ENCODE data around the gene KNDC1.
"Not testable (repeated sequence)": the region's sequence is repeated elsewhere in the genome, so short reads cannot be mapped to it uniquely, and the experiment has no call there.

The KNDC1 gene

DNA sequence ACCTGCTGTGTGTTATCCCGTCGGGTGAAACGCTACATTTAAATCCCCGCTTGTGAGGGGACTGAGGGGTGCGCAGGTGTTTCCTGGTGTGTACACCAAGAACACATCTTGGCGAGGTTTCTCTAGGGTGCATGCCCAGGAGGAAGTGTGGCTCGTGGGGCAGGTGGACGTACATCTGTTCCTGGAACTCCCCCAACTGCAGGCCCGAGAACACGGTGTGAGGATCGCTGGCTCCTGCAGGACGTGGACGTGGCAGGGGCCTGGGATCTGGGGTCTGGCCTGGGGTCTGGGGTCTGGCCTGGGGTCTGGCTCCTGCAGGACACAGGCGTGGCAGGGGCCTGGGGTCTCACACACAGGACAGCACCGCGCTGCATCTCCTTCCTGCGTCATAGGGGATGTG is 10.1 kb downstream of the KNDC1 start:
- DNase-seq (ENCODE audit: low read depth), result no peak
- TF ChIP-seq MAX (IDR thresholded peaks at IDR 0.05; ENCODE audit: low read depth, low read length) (no peak), POLR2A (IDR thresholded peaks at IDR 0.05; ENCODE audit: extremely low read depth, insufficient read length) (no peak), MYC (IDR thresholded peaks at IDR 0.05; ENCODE audit: low read depth, low read length) (no peak)
- TF ChIP-seq, protein P1, sequence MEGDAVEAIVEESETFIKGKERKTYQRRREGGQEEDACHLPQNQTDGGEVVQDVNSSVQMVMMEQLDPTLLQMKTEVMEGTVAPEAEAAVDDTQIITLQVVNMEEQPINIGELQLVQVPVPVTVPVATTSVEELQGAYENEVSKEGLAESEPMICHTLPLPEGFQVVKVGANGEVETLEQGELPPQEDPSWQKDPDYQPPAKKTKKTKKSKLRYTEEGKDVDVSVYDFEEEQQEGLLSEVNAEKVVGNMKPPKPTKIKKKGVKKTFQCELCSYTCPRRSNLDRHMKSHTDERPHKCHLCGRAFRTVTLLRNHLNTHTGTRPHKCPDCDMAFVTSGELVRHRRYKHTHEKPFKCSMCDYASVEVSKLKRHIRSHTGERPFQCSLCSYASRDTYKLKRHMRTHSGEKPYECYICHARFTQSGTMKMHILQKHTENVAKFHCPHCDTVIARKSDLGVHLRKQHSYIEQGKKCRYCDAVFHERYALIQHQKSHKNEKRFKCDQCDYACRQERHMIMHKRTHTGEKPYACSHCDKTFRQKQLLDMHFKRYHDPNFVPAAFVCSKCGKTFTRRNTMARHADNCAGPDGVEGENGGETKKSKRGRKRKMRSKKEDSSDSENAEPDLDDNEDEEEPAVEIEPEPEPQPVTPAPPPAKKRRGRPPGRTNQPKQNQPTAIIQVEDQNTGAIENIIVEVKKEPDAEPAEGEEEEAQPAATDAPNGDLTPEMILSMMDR (IDR thresholded peaks at IDR 0.05; ENCODE audit: low read depth, low read length), result no peak
- H3K4me3 ChIP-seq (ENCODE audit: low read depth, low read length), result no peak overlapping the region

- no peak for TF ChIP-seq MAX (IDR thresholded peaks at IDR 0.05; ENCODE audit: low read depth, low read length)
- TF ChIP-seq POLR2A (IDR thresholded peaks at IDR 0.05; ENCODE audit: extremely low read depth, insufficient read length), result no peak
- TF ChIP-seq, protein P1 (IDR thresholded peaks at IDR 0.05; ENCODE audit: low read depth, low read length), result no peak
- no peak for TF ChIP-seq MYC (IDR thresholded peaks at IDR 0.05; ENCODE audit: low read depth, low read length)
- no peak overlapping the region for H3K4me3 ChIP-seq (ENCODE audit: low read depth, low read length)
- DNase-seq (ENCODE audit: low read depth), result no peak
Measured at GRCh38 chr10:133173860-133174640, 14.0 kb downstream of the KNDC1 start.

- TF ChIP-seq, protein P1 (IDR thresholded peaks at IDR 0.05; ENCODE audit: low read depth, low read length), result no peak
- TF ChIP-seq MAX (IDR thresholded peaks at IDR 0.05; ENCODE audit: low read depth, low read length) (no peak), POLR2A (IDR thresholded peaks at IDR 0.05; ENCODE audit: extremely low read depth, insufficient read length) (no peak), MYC (IDR thresholded peaks at IDR 0.05; ENCODE audit: low read depth, low read length) (no peak)
- H3K4me3 ChIP-seq (ENCODE audit: low read depth, low read length), result no peak overlapping the region
- DNase-seq (ENCODE audit: low read depth), result no peak
Measured at GRCh38 chr10:133174689-133175263, 14.8 kb downstream of the KNDC1 start.

DNA sequence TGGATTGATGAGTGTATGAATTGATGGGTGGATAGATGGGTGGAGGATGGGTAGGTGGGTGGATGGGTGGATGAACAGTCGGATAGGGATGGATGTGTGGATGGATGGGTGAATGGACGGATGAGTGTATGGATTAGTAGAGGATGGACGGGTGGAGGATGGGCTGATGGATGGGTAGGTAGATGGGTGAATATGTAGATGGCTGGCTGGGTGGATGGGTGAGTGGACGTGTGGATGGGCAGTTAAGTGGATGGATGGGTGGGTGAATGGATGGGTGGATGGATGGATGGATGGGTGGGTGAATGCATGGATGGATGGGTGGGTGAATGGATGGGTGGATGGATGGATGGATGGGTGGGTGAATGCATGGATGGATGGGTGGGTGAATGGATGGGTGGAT is 15.6 kb downstream of the KNDC1 start:
- not testable (repeated sequence) for H3K4me3 ChIP-seq (ENCODE audit: low read depth, low read length); DNase-seq (ENCODE audit: low read depth)

DNA sequence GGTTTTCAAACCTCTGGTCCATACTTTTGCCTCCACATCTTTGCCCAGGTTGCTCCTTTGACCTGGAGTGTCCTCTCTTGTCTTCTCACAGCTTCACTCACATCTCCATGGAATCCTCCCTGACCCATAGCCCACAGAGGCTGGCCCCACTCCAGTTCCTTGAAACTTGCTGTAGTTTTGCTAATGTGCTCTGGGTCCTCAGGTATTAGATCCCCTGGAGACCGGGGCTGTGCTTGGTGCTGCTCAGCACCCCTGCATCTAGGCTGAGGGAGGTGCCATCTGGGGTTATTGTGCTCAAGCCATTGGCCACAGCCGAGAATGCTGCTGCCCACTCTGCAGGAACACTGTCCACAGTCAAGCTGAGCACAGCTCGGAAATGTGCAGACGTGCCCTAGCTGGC is 16.5 kb downstream of the KNDC1 start:
- no peak for DNase-seq (ENCODE audit: low read depth)
- TF ChIP-seq MAX (IDR thresholded peaks at IDR 0.05; ENCODE audit: low read depth, low read length) (no peak), MYC (IDR thresholded peaks at IDR 0.05; ENCODE audit: low read depth, low read length) (no peak), POLR2A (IDR thresholded peaks at IDR 0.05; ENCODE audit: extremely low read depth, insufficient read length) (no peak)
- TF ChIP-seq, protein P1 (IDR thresholded peaks at IDR 0.05; ENCODE audit: low read depth, low read length), result no peak
- no peak overlapping the region for H3K4me3 ChIP-seq (ENCODE audit: low read depth, low read length)

- DNase-seq (ENCODE audit: low read depth), result no peak
- H3K4me3 ChIP-seq (ENCODE audit: low read depth, low read length), result no peak overlapping the region
- TF ChIP-seq MAX (IDR thresholded peaks at IDR 0.05; ENCODE audit: low read depth, low read length), result peak; percentile 78
- TF ChIP-seq, protein P1 (IDR thresholded peaks at IDR 0.05; ENCODE audit: low read depth, low read length), result no peak
Measured at GRCh38 chr10:133177380-133178157, 17.6 kb downstream of the KNDC1 start.

Measured in NB4 (cell line).